ENCODE measurements around the gene TMEM203. TPM values are rescaled to one million over a fixed set of nuclear protein-coding genes. Genes with fewer than 3 reads are reported as not detected.

The TMEM203 gene

Small RNA genes within 50 kb of the gene (microRNA-seq; reads per million reads assigned to microRNA genes)
- not detected for gene MIR3621

All from HL-60 (cell line).